Measurements from ENCODE around the gene LEPROT.

Gene LEPROT

DNA sequence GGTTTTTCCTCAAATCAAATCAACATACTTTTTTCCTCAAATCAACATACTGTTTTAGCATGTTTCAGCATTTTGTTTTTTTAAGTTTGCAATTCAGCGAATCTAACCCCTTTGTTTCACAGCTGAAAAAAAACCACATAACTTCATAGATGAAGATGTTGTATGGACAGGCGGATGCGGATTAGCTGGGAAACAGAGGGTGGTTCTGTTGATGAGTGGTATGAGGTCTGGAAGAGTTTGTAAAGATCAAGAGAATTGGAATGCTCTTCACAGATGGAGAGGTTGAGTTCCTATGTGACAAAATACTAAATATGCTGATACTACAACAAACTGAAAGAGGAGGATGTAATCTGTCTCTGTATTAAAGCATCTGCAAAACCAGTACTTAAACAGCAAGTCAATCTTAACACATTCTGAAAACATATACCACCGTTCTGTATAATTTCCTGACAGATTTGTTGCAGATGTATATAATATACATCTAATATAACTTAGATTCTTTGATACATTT lies 10.6 kb upstream of the LEPROT start:
- H3K36me3 ChIP-seq (ENCODE audit: control insufficient read depth, insufficient read depth, low read length): no peaks in the 10 kb centered on the region
- H3K9me3 ChIP-seq (ENCODE audit: control insufficient read depth, low read length): no peaks in the 10 kb centered on the region
- H3K27me3 ChIP-seq (replicated peaks; ENCODE audit: control insufficient read depth, insufficient read depth, low read length, poor library complexity, severe bottlenecking): no peaks in the 10 kb centered on the region
- no peak for DNase-seq
- H3K4me1 ChIP-seq (ENCODE audit: control insufficient read depth, insufficient read depth, low read length, poor library complexity, severe bottlenecking): no peaks in the 10 kb centered on the region
- H3K27ac ChIP-seq (ENCODE audit: insufficient read depth, low read length, poor library complexity, severe bottlenecking): no peak overlapping the region
- no peak overlapping the region for H3K4me3 ChIP-seq (ENCODE audit: insufficient read depth, low read depth, low read length, poor library complexity, severe bottlenecking)

- Histone ChIP-seq H3K27ac (ENCODE audit: insufficient read depth, low read length, poor library complexity, severe bottlenecking) (no peak overlapping the region), H3K9me3 (ENCODE audit: control insufficient read depth, low read length) (no peaks in the 10 kb centered on the region), H3K4me1 (ENCODE audit: control insufficient read depth, insufficient read depth, low read length, poor library complexity, severe bottlenecking) (no peaks in the 10 kb centered on the region), H3K36me3 (ENCODE audit: control insufficient read depth, insufficient read depth, low read length) (no peaks in the 10 kb centered on the region), H3K4me3 (ENCODE audit: insufficient read depth, low read depth, low read length, poor library complexity, severe bottlenecking) (no peak overlapping the region), H3K27me3 (replicated peaks; ENCODE audit: control insufficient read depth, insufficient read depth, low read length, poor library complexity, severe bottlenecking) (no peaks in the 10 kb centered on the region)
- no peak for DNase-seq
These were observed 8.0 kb upstream of the LEPROT start for GRCh38 chr1:65412256-65412983.

DNA sequence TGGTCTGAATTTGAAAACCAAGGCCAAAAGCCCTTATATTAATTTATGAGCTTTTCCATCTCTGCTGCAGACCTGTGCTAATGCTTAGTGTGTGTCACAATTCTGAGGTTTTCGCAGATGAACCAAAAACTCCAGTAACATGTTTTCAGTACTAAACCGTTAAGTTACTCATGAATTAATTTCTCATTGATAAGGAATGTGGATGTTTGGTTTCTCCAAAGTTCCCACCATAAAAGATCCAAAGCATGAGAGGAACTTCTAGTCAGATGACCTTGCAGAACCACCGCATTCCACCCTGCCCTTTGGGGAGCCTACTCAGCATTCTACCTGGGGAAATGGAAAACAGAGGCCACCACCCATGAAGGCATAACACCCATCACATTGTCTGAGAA lies 7.5 kb upstream of the LEPROT start:
- no peak overlapping the region for H3K27ac ChIP-seq (ENCODE audit: insufficient read depth, low read length, poor library complexity, severe bottlenecking)
- H3K4me1 ChIP-seq (ENCODE audit: control insufficient read depth, insufficient read depth, low read length, poor library complexity, severe bottlenecking): no peaks in the 10 kb centered on the region
- H3K27me3 ChIP-seq (replicated peaks; ENCODE audit: control insufficient read depth, insufficient read depth, low read length, poor library complexity, severe bottlenecking): no peaks in the 10 kb centered on the region
- H3K4me3 ChIP-seq (ENCODE audit: insufficient read depth, low read depth, low read length, poor library complexity, severe bottlenecking): no peak overlapping the region
- no peaks in the 10 kb centered on the region for H3K36me3 ChIP-seq (ENCODE audit: control insufficient read depth, insufficient read depth, low read length)
- DNase-seq: no peak
- no peaks in the 10 kb centered on the region for H3K9me3 ChIP-seq (ENCODE audit: control insufficient read depth, low read length)

DNA sequence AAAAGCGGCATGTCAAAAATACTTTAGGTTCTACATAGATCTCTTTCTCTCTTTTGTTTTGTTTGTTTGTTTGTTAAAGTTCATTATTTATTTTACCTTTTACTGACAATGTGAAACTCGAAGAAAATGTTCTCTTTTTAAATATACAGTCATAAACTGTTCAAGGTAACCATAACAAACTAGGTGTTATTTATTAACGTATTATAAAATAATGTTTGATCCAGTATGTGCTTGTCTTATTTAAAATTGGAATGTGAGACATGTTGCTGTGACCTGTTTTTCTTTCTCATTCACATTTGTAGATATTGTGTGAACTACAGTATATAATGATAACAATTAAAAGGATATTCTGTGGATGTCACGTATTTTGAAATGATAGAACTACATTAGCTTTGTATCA lies 5.9 kb upstream of the LEPROT start:
- no peak for DNase-seq
- H3K27me3 ChIP-seq (replicated peaks; ENCODE audit: control insufficient read depth, insufficient read depth, low read length, poor library complexity, severe bottlenecking): no peaks in the 10 kb centered on the region
- no peak overlapping the region for H3K4me3 ChIP-seq (ENCODE audit: insufficient read depth, low read depth, low read length, poor library complexity, severe bottlenecking)
- peaks cover 3% of the 10 kb centered on the region for H3K4me1 ChIP-seq (ENCODE audit: control insufficient read depth, insufficient read depth, low read length, poor library complexity, severe bottlenecking)
- H3K9me3 ChIP-seq (ENCODE audit: control insufficient read depth, low read length): no peaks in the 10 kb centered on the region
- no peak overlapping the region for H3K27ac ChIP-seq (ENCODE audit: insufficient read depth, low read length, poor library complexity, severe bottlenecking)
- no peaks in the 10 kb centered on the region for H3K36me3 ChIP-seq (ENCODE audit: control insufficient read depth, insufficient read depth, low read length)

- H3K27me3 ChIP-seq (replicated peaks; ENCODE audit: control insufficient read depth, insufficient read depth, low read length, poor library complexity, severe bottlenecking): no peaks in the 10 kb centered on the region
- no peaks in the 10 kb centered on the region for H3K36me3 ChIP-seq (ENCODE audit: control insufficient read depth, insufficient read depth, low read length)
- H3K4me1 ChIP-seq (ENCODE audit: control insufficient read depth, insufficient read depth, low read length, poor library complexity, severe bottlenecking): peaks cover 4% of the 10 kb centered on the region
These were observed 3.7 kb upstream of the LEPROT start for GRCh38 chr1:65416767-65417166.

GRCh38 chr1:65417729-65418128 lies 2.7 kb upstream of the LEPROT start:
- Histone ChIP-seq H3K4me1 (ENCODE audit: control insufficient read depth, insufficient read depth, low read length, poor library complexity, severe bottlenecking) (peaks cover 4% of the 10 kb centered on the region), H3K9me3 (ENCODE audit: control insufficient read depth, low read length) (no peaks in the 10 kb centered on the region), H3K4me3 (ENCODE audit: insufficient read depth, low read depth, low read length, poor library complexity, severe bottlenecking) (no peak overlapping the region), H3K27me3 (replicated peaks; ENCODE audit: control insufficient read depth, insufficient read depth, low read length, poor library complexity, severe bottlenecking) (no peaks in the 10 kb centered on the region), H3K27ac (ENCODE audit: insufficient read depth, low read length, poor library complexity, severe bottlenecking) (no peak overlapping the region), H3K36me3 (ENCODE audit: control insufficient read depth, insufficient read depth, low read length) (no peaks in the 10 kb centered on the region)
- DNase-seq: no peak

More at GRCh38 chr1:65416767-65417166, 3.7 kb upstream of the LEPROT start:
- Histone ChIP-seq H3K9me3 (ENCODE audit: control insufficient read depth, low read length) (no peaks in the 10 kb centered on the region), H3K4me3 (ENCODE audit: insufficient read depth, low read depth, low read length, poor library complexity, severe bottlenecking) (no peak overlapping the region), H3K27ac (ENCODE audit: insufficient read depth, low read length, poor library complexity, severe bottlenecking) (no peak overlapping the region)
- no peak for DNase-seq

- H3K36me3 ChIP-seq (ENCODE audit: control insufficient read depth, insufficient read depth, low read length): no peaks in the 10 kb centered on the region
- no peak overlapping the region for H3K27ac ChIP-seq (ENCODE audit: insufficient read depth, low read length, poor library complexity, severe bottlenecking)
- DNase-seq: no peak
- no peaks in the 10 kb centered on the region for H3K27me3 ChIP-seq (replicated peaks; ENCODE audit: control insufficient read depth, insufficient read depth, low read length, poor library complexity, severe bottlenecking)
- H3K9me3 ChIP-seq (ENCODE audit: control insufficient read depth, low read length): no peaks in the 10 kb centered on the region
- no peak overlapping the region for H3K4me3 ChIP-seq (ENCODE audit: insufficient read depth, low read depth, low read length, poor library complexity, severe bottlenecking)
- peaks cover 4% of the 10 kb centered on the region for H3K4me1 ChIP-seq (ENCODE audit: control insufficient read depth, insufficient read depth, low read length, poor library complexity, severe bottlenecking)
These were observed 1.8 kb upstream of the LEPROT start for GRCh38 chr1:65418522-65419185.

GRCh38 chr1:65419681-65420589 lies 533 bp upstream of the LEPROT start:
- no peaks in the 10 kb centered on the region for H3K9me3 ChIP-seq (ENCODE audit: control insufficient read depth, low read length)
- peaks cover 4% of the 10 kb centered on the region for H3K4me1 ChIP-seq (ENCODE audit: control insufficient read depth, insufficient read depth, low read length, poor library complexity, severe bottlenecking)
- H3K27me3 ChIP-seq (replicated peaks; ENCODE audit: control insufficient read depth, insufficient read depth, low read length, poor library complexity, severe bottlenecking): no peaks in the 10 kb centered on the region
- peak; percentile 97 to 98 (median 98) for DNase-seq
- peak overlapping the region; percentile 93 for H3K4me3 ChIP-seq (ENCODE audit: insufficient read depth, low read depth, low read length, poor library complexity, severe bottlenecking)
- H3K27ac ChIP-seq (ENCODE audit: insufficient read depth, low read length, poor library complexity, severe bottlenecking): peak overlapping the region; percentile 76
- H3K36me3 ChIP-seq (ENCODE audit: control insufficient read depth, insufficient read depth, low read length): no peaks in the 10 kb centered on the region

DNA sequence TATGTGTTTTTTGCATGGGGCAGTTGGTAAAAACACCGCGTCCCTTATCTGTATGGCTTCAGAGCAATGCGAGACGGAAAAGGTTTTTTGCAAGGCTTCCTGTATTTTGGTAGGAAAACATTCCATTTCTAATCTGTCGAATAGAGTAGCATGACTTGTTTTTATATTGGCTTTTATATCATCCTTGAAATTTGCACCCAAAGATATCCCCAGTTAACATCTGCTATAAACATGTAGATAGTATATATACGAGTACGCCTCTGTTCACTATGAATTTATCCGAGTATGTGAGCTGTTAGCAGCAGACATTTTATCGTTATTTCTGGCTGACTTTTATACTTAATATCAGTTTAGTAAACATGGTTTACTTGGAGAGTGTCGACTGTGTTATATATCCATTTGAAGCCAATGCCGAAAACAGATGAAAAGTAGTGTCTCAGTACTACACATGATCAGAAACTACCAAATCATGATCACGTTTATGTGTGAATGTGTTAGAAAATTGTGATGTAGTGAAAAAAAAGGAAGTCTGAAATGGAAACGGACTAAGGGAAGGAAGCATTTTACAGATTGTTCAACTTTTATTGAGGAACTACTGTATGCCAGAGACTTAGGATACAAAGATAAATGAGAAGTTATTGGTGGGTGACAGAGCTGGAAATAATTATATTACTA lies 1.0 kb downstream of the LEPROT start:
- Histone ChIP-seq H3K4me3 (ENCODE audit: insufficient read depth, low read depth, low read length, poor library complexity, severe bottlenecking) (peak overlapping the region; percentile 93), H3K4me1 (ENCODE audit: control insufficient read depth, insufficient read depth, low read length, poor library complexity, severe bottlenecking) (peaks cover 4% of the 10 kb centered on the region), H3K27me3 (replicated peaks; ENCODE audit: control insufficient read depth, insufficient read depth, low read length, poor library complexity, severe bottlenecking) (no peaks in the 10 kb centered on the region), H3K9me3 (ENCODE audit: control insufficient read depth, low read length) (no peaks in the 10 kb centered on the region), H3K27ac (ENCODE audit: insufficient read depth, low read length, poor library complexity, severe bottlenecking) (no peak overlapping the region), H3K36me3 (ENCODE audit: control insufficient read depth, insufficient read depth, low read length) (peaks cover 9% of the 10 kb centered on the region)
- no peak for DNase-seq
